ENCODE results near the gene CACNG7.

CACNG7 gene

DNA sequence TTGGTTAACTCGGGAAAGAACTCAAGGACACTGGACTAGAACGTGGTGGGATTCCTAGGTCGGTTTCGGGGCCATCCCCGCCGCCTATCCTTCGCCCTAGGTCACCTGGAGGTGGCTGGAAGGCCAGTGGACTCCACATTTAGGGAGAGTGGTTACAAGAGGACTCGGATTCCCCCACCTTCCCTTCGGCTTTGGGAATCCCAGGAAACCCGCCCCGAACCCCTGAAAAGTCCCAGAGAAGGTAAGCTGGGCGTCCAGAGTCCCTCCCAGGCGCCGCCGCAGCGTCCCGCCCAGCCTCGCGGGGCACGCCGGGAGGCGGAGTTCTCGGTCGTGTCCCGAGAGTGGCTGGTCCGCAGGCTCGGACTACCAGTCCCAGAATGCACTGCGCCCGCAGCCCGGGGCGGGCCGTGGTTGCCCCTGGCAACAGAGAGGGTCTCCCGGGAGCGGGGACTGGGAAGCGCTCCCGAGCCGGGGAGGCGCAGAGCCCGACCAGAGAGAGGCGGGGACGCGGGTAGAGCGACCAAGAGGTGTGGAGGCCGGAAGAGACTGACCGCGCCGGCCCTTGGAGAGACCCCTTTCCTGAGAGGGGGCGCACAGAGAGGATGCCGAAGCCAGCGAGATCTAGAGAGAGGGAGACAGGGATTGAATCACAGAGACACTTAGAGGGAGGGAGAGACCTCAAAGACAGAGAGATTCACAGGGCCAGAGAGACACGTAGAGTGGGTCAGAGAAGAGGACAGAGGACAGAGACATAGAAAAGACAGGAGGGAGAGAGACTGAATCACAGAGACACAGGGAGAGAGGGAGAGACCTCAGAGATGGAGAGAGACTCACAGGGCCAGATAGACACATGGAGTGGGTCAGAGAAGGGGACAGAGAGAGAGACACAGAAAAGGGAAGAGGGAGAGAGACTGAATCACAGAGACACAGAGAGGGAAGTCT, 29.7 kb upstream of the CACNG7 start:
- peak; percentile 92 for DNase-seq

DNA sequence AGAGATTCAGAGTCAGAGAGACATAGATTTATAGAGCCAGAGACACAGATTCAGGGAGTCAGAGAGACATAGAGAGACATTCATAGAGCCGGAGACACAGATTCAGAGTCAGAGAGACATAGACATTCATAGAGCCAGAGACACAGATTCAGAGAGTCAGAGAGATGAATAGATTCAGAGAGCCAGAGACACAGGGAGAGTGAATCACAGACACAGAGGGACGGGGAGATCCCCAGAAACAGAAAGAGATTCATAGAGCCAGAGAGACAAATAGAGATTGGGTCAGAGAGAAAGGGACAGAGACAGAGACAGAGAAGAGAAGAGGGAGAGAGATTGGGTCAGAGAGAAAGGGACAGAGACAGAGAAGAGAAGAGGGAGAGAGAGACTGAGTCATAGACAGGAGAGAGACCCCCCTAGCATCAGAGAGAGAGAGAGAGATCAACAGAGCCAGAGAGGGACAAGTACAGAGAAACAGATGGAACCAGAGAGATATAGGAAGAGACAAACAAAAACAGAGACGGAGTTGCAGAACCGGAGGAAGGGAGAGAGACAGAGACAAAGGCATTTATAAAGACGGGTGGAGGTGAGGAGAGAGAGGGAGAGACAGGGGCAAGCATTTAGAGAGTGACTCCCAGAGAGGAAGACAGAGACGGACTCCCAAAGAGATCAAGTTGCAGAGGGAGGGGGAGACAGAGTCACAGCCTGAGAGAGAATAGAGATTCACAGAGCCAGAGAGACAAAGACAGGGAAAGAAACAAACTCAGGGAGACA, 28.2 kb upstream of the CACNG7 start:
- no peak for DNase-seq

DNA sequence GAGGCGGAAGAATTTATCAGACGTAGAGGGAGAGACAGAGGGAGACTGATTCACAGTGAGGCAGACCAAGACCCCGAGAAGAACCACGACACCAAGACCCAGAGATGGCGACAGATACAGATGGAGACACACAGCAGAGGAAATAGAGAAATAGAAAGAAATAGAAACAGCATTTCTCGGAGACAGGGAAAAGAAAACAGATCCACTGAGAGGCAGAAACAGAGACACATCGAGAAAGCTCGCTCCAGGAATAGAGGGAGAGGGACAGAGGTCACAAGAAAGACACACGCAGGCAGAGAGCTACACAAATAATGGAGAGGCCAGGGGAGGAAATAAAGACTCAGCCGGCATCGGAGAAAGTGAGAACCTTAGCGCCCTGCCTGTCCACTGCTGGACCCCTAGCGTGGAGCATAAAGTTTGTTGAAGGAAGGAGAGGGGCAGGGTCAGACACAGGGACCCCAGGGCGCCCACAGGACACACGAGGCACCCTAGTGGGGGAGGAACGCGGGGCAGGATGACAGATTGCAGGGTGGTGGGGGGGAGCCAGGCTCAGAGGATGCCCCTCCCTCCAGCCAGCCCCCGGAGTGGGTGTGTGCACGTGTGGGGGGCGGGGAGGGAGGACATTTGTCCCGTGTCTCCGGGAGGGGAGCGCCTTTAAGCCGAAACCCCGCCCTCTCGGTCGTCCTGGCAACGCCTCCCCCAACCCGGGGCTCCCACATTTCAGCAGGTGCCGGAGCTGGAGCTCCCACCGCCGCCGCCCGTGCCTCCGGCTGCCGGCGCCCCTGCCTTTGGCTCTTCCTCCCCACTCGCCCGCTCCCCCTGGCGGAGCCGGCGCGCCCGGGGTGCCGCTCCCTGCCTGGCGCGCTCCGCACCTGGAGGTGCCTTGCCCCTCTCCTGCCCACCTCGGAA, 27.3 kb upstream of the CACNG7 start, which contains the start of gene PRKCG:
PRKCG (plus strand) TSS at position 716 of the 909 bp plus-strand sequence. CDS start 298 bp downstream, outside the sequence.
- peak; percentile 68 for DNase-seq

DNA sequence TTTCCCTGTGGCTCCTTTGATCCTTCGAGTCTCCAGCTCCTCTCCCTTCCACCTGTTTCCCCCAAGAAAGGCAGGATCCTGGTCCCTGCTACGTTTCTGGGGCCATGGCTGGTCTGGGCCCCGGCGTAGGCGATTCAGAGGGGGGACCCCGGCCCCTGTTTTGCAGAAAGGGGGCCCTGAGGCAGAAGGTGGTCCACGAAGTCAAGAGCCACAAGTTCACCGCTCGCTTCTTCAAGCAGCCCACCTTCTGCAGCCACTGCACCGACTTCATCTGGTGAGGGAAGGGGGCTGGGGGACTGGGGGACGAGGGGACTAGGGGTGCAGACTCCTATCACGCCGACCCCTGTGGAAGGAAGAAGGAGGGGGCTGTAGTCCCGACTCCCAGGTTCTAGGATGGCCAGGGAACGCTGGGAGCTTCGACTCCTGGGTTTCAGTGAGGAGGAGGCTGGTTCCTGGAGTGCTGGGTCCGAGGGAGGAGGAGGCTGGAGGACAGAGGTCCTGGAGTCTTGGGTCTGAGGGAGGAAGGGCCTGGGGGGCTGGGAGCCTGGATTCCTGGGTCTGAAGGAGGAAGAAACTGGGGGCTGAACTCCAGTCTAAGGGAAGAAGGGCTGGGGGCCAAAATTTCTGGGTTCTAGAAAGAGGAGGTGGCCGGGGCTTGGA, 26.6 kb upstream of the CACNG7 start:
- no peak for DNase-seq

DNA sequence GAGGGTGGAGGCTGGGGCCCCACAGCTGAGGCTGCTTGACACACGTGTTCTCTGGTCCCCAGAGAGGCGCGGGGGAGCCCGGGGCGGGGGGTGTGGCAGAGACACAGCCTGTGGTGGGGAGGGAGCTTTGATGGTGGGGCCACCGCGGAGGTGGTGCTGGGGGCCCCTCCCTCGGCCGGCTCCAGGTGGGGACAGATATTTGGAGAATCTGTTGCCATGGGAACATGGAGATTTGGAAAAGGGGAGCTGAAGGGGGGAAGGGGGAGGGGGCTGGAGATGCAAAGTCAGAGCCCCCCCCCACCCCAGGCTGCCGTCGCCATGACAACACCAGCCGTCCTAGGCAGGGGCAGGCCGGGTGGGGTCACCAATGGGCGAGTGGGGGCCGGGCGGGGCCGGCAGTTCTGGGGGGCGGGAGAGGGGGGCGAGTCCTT, 25.8 kb upstream of the CACNG7 start:
- no peak for DNase-seq

DNA sequence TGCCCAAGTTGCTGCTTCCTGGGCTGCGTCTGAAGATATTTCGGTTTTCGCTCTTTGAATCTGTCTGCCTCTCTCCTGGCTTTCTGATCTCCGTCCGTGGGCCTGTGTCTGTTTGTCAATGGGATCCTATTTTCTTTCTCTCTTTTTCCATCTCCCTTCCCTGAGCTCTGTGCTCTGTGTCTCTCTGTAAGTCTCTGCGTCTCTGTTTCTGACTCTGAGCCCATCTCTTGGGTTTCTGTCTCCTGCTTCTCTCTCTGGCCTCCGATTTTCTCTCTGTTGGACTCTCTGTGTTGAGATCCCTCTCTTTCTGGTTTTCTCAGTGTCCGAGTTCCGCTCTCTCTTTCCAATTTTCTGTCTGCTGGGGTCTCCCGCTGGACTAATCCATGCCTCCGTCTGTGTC, 25.3 kb upstream of the CACNG7 start:
- no peak for DNase-seq

DNA sequence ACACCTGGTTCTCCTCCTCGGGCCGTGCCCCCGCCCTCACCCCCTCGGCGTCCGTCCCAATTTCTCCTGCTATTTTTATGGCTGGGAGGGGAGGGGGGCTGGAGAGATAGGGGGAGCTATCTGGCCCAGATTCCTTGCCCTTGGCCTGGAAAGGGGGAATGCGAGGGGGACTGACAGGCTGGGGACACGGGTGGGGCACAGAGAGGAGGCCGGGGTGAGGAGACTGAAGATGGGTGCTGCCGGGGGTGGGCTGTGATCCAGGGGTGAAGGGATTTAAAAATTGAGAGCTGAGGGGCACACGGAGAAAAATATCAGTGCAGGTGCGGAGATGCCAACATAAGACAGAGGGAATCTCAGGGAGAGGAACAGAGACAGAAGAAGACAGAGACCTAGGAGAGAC, 24.8 kb upstream of the CACNG7 start:
- no peak for DNase-seq

DNA sequence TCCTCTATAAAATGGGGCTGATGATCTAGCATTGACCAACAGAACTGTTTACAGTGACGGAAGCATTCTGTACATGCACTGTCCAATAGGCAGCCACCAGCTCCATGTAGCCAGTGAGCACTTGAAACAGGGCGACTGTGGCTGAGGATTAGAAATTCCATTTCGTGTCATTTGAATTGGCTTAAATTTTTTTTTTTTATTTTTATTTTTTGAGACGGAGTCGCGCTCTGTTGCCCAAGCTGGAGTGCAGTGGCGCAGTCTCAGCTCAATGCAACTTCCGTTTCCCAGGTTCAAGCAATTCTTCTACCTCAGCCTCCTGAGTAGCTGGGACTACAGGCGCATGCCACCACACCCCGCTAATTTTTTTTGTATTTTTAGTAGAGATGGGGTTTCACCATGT, 24.0 kb upstream of the CACNG7 start:
- no peak for DNase-seq

DNA sequence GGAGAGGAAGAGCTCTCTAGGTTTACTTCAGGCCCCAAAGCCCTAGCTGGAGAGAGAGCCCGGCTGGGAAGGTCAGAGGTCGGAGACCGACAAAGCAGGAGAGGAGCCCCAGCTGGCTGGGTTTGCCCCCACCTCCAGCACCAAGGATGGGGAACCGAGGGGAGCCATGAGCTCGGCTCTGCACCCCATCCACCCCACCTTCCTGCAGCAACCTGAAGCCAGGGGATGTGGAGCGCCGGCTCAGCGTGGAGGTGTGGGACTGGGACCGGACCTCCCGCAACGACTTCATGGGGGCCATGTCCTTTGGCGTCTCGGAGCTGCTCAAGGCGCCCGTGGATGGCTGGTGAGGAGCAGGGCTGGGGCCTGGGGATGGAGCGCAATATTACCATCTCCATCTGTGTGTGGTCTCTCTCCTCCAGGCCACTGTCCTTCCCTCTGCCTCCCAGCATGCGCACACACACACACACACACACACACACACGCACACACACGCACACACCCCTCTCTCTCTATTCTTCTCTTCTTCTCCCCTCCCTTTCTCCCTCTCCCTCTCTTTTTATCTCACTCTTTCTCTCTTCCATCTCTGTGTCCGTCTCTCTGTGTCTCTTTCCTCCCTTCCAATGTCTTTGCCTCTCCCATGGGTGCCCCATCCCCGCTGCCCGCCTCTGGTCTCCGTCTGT, 16.6 kb upstream of the CACNG7 start:
- no peak for DNase-seq

DNA sequence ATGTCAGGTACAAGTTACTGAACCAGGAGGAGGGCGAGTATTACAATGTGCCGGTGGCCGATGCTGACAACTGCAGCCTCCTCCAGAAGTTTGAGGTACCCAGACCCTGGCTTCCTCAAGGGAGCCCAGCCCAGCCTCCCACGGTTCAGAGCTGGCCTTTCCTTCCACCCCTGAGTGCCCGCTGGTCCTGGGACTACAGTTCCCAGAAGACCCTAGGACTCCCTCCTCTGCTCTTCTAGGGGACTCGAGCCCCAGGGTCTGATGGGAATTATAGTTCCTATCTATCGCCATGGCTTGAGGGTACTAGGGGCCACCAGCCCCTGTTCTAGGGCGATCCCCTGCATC, 16.1 kb upstream of the CACNG7 start:
- DNase-seq: no peak

DNA sequence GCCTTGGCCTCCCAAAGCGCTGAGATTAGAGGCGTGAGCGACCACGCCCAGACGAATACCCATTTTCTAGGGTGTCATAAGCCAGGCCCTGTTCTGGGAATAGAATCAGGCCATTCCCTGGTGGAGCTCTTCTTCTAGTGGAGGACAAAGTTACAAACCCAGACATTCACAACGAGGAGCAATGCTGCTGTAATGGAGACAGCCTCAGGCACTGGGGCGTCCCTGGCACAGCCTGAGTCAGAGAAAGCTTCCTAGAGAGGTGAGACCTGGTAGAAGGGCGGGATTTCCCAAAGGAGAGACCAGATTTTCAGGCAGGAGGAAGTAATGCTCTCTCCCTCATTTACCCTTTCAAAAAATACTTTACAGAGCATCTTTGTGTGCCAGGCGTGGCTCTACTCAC, 14.4 kb upstream of the CACNG7 start:
- DNase-seq: no peak

DNA sequence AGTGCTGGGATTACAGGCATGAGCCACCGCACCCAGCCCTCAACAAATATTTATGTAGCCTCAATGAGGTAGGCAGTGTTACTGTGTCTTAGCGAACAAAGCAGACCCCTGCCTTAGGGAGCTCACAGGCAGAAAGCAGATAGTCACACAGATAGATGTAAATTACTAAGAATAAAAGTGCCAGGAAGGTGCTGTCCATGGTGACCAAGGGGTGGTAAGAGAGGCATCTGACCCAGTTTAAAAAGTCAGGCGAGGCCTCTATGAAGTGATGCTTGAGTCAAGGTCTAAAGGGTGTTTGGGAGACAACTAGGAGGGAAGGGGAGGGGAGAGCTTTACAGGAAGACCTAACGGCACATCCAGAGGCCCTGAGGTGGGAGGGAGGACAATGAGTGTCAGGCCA, 12.4 kb upstream of the CACNG7 start:
- no peak for DNase-seq

DNA sequence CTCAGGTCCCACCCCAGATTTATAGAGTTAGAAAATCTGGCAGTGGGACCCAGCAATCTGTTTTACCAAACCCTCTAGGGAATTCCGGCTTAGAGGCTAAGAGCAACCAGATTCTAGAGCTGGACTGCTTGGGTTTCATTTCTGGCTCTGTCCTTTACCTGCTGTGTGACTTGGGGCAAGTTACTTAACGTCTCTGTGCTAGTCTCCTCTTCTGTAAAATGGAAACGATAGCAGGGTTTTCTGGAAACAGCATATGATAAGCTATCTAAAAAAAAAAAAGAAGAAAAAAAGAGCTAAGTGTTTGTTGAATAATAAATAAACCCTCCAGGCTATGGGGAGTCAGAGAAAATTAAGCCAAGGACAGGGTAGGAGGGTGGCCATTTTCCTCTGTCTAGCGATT, 11.6 kb upstream of the CACNG7 start:
- no peak for DNase-seq

DNA sequence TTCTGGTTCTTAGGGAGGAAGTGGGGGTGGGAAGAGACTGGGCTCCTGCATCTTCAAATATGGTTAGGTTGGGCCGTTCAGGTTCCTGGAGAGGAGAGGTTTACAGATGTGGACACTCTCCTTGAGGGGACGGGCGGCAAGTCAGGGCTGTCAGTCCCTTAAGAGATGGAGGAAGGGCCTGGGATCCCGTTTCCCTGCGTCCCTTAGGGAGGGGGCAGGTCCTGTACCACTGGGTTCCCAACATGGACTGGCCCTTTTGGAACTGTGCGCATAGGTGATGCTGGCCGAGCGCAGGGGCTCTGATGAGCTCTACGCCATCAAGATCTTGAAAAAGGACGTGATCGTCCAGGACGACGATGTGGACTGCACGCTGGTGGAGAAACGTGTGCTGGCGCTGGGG, 10.9 kb upstream of the CACNG7 start:
- DNase-seq: no peak

DNA sequence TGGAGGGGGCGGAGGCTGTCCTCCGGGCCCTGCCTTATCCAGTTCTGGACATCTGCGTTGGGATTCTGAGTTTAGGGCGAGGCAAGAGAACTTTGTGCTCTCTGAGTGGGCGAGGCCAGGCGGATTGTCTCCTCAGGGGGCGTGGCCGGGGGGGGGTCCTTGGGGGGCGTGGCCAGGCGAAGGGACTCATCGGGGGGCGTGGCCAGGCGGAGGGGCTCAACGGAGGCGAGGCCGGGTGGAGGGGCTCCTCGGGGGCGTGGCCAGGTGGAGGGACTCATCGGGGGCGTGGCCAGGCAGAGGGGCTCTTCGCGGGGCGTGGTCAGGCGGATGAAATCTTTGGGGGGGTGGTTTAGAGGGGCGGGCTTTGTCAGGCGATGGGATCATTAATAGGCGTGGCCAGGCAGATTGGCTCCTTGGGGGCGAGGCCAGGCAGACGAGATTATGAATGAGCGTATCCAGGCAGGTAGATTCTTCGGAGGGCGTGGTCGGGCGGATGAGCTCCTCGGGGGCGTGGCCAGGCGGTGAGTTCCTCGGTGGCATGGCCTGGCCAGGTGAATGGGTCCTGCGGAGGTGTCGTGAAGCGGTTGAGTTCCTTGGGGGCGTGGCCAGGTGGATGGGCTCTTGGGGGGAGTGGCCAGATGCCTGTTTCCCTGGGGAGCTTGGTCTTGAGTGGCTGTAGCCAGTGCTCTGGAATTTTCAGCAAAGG, 10.3 kb upstream of the CACNG7 start:
- no peak for DNase-seq

DNA sequence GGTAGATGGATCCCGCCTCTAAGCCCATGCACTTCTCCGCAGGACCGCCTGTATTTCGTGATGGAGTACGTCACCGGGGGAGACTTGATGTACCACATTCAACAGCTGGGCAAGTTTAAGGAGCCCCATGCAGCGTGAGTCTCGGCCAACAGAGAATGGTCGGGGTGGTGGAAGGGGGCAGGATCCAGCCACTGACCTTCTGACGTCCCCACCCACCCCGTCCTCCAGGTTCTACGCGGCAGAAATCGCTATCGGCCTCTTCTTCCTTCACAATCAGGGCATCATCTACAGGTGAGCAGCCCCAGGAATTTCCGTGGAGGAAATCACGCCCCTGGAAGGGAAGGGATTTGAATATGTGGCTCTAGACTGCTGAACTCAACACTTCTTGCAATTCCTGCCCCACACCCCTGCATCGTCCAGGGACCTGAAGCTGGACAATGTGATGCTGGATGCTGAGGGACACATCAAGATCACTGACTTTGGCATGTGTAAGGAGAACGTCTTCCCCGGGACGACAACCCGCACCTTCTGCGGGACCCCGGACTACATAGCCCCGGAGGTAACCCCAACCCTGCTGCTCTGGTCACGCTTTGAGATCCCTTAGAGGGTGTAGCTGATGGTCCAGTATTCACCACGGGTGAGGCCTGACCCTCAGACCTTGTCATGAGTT, 8.8 kb upstream of the CACNG7 start:
- no peak for DNase-seq

DNA sequence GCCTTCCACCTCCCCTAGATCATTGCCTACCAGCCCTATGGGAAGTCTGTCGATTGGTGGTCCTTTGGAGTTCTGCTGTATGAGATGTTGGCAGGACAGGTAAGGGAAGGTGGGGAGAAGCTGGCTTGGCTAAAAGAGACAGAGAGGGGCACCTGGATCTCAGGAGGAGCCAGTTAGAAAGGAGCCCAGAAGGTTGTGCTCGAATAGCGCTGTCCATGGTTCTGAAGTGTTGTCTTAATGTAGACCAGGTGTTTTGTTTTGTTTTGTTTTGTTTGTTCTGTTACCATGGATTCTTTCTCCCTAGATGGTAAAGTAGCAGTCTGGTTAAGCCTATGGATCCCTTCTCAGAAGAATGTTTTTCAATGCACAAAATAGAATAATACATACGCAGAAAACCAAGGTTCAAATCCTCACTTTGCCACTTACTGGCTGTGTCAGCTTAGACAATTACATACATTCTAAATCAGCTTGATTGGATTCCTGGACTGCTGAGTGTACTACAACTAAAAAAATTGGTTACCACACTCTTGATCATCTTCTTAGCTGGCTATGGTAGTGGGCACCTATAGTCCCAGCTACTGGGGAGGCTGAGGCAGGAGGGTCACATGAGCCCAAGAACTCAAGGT, 5.9 kb upstream of the CACNG7 start:
- peak; percentile 26 for DNase-seq

DNA sequence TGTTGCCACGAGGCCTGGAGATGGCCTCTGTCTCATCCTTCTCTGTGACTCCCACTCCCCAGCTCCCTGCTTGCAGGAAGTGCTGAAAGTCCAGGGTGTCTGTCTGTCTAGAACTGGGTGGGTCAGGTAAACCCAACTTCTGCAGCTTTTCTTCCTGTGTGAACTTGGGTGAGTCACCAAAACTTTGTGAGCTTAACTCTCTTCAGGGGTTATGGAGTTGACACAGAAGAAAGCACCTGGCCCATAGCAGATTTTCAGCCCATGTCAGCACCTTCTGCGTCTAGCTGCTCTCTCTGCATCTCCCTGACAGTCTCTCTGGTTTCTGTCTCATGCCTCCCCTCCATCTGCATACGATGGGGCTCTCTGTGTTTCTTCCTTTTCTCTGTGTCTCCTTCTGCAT, 4.2 kb upstream of the CACNG7 start:
- DNase-seq: no peak

DNA sequence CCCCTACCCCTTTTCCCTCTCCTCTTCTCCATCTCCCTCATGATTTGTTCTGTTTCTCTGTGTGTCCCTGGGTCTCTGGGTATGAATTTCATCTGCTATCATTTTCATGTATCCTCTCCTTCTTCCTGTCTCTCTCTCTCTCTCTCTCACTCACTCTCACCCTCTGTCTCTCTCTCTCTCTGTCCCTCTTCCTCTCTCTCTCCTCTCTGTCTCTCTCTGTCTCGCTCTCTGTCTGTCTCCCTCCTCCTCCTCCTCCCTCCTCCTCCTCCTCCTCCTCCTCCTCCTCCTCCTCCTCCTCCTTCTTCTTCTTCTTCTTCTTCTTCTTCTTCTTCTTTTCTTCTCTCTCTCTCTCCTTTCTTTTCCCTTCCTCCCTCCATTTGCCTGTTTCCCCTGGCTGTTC, 3.3 kb upstream of the CACNG7 start:
- no peak for DNase-seq
